ENCODE measurements around the gene APOBEC3A.
"Not testable (repeated sequence)": the region's sequence is repeated elsewhere in the genome, so short reads cannot be mapped to it uniquely, and the experiment has no call there.

APOBEC3A gene

DNA sequence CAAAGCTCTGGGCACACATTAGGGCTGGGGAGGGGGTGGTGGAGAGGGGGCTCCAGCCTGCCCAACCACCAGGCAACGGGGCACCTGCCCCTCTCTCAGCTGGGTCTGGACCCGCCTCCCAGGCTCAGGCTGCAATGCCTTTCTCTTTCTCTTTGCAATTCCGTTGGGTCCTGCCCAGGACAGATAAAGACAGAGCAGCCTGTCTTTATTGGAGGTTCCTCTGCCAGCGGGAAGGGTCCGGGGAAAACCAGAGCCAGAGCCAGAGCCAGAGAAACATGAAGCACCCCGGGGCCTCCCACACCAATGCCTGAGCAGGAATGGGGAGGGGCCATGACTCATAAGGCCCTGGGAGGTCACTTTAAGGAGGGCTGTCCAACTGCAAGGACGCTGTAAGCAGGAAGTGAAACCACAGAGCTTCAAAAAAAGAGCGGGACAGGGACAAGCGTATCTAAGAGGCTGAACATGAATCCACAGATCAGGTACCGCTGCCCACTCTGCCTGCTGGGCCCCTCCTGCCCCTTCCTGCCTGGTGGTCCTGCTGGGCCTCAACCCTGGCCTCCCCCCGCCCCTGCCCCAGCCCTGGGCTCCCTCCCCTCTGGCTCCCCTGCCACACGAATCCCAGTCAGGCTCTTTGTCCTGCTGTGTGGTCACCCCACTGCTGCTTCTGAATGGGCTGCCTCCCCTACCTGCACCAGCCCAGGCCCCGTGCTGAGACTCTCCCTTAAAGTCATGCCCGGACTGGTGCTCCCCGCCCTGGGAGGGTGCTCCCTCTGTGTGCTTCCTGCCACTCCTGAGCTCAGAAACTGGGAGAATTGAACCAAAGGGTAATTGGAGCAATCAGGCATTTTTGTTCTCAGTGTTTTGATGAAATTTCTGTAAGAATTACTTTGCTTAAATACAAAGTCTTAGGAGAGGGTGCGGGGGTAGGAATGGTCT lies 24.9 kb downstream of the APOBEC3A start, which contains the start of gene APOBEC3B:
APOBEC3B (plus strand) TSS at position 356 of the 936 bp plus-strand sequence; CDS start at position 463, 107 bp downstream.
- peak; percentile 97 for DNase-seq

DNA sequence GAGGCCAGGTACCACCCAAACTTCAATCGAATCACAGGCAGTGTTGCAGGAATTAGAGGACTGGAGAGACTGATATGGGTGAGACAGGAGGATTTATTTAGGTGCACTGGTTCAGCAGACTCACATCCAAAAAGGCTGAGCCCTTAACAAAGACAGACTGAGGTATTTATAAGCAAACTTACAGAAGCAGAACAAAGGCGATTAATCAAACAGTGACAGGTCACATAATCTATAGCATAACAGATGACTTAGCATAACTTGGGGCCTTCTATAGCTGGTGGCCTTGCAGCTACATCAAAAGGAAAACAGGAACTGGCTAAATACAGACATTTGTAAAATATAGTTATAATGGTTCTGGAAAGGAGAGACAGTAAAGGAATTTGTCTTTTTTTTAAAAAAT lies 26.8 kb downstream of the APOBEC3A start:
- no peak for DNase-seq

DNA sequence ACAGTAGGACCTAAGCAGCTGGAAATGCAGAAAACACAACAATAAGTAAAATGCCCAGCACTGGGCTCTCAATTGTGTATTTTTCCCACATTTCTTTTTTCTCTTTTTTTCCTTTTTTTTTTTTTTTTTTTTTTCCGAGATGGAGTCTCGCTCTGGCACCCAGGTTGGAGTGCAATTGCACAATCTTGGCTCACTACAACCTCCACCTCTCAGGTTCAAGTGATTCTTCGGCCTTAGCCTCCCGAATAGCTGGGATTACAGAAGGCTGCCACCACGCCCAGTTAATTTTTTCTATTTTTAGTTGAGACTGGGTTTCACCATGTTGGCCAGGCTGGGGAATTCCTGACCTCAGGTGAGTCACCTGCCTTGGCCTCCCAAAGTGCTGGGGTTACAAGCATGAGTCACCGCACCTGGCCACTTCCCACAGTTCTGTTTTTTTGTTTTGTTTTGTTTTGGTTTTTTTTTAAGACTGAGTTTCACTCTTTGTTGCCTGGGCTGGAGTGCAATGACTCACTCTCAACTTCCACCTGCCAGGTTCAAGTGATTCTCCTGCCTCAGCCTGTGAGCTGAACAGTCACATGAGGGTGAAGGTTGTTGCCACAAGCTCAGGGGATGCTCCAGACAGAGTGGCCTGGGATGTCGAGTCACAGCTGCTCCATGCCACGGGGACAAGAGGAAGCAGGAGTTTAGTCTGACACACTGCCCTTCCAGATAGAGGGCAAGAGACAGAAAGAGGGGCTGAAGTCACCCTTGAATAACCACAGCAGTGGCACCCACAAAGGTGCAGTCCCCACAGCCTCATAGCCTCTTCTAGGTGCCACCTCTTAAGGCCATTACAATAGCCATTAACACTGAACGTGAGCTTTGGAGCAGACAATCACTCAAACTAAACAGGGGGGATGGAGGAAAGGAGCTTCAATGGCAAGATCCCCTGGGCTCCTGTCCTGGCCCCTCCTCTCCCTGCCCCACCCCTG lies 27.7 kb downstream of the APOBEC3A start:
- not testable (repeated sequence) for DNase-seq

- DNase-seq = no peak
Measured at GRCh38 chr22:38986629-38987028, 29.2 kb downstream of the APOBEC3A start.

- no peak for DNase-seq
Measured at GRCh38 chr22:38987171-38987895, 29.9 kb downstream of the APOBEC3A start.

GRCh38 chr22:38989466-38989865 lies 32.1 kb downstream of the APOBEC3A start:
- DNase-seq = no peak

DNA sequence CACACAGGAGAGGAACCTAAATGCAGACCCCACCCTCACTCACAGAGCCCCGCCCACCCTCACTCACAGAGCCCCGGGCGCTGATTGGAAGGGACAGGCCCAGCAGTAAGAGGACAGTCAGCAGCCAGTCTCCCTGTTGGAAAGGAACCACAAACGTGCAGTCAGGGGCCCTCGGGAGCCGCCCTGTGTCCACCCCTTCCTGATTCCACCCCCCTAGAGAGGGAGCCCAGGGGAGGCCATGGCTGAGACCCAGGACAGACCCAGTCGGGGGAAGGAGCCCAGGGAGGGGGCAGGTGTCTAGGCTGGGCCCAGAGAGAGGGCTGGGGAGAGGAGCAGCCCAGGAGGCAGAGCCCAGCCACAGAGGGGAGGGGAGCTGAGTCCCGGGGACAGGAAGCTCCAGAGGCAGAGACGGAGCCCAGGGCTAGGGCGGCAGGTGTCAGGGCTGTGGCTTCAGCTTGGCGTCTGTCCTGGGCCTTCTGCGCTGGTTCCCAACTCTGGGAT lies 35.5 kb downstream of the APOBEC3A start:
- not testable (repeated sequence) for DNase-seq

DNA sequence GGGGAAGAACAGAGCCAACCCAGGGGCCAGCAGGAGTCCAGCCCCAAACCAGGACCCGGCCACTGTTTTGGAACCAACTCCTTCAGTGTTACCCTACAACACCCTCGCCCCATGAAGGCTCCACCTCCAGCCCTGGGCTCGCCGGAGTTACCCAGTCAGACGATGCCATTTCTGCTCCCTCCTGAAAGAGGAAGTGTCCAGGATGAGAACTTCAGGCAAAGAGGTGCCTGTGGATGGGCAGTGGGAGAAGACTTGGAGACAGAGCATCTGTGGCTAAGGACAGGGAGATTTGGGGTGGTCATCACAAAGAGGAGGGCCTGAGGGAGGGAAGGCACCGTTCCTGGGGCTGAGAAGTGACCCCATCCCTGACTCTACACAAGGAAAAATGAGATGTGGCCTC lies 38.7 kb downstream of the APOBEC3A start:
- no peak for DNase-seq

DNA sequence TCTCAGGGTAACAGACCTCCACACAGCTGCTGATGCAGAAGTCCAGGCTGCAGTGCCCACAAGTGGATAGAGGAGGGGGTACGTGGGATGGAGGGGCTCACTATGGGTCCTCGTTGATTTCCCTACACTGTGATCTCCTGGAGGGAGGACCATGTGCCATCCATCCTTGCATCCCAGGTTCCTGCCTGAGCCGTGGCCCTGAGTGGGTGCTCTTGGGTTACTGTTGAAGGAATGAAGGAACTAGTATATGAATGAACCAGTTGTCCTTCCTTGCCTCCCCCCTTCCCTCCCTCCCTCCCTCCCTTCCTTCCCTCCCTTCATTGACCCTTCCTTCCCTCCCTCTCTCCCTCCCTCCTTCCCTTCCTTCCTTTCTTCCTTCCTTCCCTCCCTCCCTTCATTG lies 40.1 kb downstream of the APOBEC3A start:
- no peak for DNase-seq

DNA sequence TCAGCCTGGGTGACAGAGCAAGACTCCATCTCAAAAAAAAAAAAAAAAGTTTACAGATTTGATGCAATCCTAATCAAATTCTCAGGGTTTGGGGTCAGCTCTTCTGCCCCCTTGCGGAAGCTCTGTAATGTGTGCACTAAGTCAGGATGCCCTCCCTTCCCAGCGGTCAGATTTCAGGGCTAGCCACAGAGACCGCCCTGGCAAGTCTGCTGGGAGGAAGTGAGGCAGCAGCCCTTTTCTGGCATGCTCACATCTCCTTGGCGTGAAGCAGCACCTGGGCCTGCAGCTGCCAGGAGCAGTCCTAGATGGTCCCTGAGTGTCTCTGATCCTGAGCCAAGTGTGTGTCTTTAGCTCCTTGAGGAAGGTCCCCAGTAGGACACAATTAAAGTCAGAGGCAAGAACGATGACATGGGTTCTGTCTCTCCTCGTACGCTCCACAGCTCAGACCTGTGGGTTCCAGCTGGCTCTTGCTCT lies 45.8 kb downstream of the APOBEC3A start:
- peak; percentile 89 to 93 for DNase-seq

- no peak for DNase-seq
Measured at GRCh38 chr22:39007177-39007576, 49.8 kb downstream of the APOBEC3A start.

- DNase-seq = peak; percentile 41 to 42
Measured at GRCh38 chr22:39008271-39008850, 51.0 kb downstream of the APOBEC3A start.

DNA sequence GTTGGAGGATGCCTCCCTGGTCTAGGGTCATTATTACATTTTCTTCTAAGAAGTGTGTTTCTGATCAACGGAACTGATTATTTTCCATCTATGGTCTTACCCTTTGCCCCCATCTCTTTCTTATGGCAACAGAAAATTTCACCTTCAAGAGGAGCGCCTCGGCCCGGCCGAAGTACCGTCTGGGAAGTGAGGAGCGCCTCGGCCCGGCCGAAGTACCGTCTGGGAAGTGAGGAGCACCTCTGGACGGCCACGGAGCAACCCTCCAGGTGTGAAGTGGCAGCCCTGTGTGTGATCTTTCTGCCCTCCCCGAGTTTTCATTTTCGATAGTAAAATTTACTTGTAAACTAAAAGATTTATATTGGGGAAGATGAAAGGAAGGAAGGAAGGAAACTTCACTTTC lies 53.5 kb downstream of the APOBEC3A start:
- DNase-seq = no peak
